Brain microvascular endothelial cell (primary cell): ENCODE data around the gene CCDC88C.
"Not testable (repeated sequence)": the region's sequence is repeated elsewhere in the genome, so short reads cannot be mapped to it uniquely, and the experiment has no call there.

Experiments used
- DNase-seq: peaks from one replicate; pipeline ENCODE4 v3.0.0-alpha.2; 2020
- H3K27ac ChIP-seq: fragments of 250-450 bp; sonication (Bioruptor Pico); 2 replicates; pipeline ENCODE4 v1.5.1; 2020; ENCODE audit warnings: mild to moderate bottlenecking, moderate library complexity
- H3K27me3 ChIP-seq: fragments of 250-450 bp; sonication (Bioruptor Pico); replicated peaks from 2 replicates; pipeline ENCODE4 v1.5.1; 2020; ENCODE audit warnings: mild to moderate bottlenecking
- H3K36me3 ChIP-seq: fragments of 250-450 bp; sonication (Bioruptor Pico); replicated peaks from 2 replicates; pipeline ENCODE4 v1.5.1; 2020; ENCODE audit warnings: mild to moderate bottlenecking
- H3K4me3 ChIP-seq: 2 replicates; pipeline ENCODE4 v1.5.1; 2011; ENCODE audit warnings: low read depth, mild to moderate bottlenecking, control low read depth, low read length, moderate library complexity
- in situ Hi-C: cut with HindIII; loops from 2 replicates; pipeline ENCODE4 v1.10.0; 2017; ENCODE audit warnings: low sequenced_read_pairs, low pct_ligation_motif_present
- TF ChIP-seq, protein P1 (sequence below): IDR thresholded peaks from 2 replicates; pipeline ENCODE4 v1.5.1; 2011; ENCODE audit warnings: low read depth, mild to moderate bottlenecking, moderate library complexity, low read length, control low read depth, inconsistent platforms; ENCODE audit errors: missing control alignments

Gene CCDC88C

DNA sequence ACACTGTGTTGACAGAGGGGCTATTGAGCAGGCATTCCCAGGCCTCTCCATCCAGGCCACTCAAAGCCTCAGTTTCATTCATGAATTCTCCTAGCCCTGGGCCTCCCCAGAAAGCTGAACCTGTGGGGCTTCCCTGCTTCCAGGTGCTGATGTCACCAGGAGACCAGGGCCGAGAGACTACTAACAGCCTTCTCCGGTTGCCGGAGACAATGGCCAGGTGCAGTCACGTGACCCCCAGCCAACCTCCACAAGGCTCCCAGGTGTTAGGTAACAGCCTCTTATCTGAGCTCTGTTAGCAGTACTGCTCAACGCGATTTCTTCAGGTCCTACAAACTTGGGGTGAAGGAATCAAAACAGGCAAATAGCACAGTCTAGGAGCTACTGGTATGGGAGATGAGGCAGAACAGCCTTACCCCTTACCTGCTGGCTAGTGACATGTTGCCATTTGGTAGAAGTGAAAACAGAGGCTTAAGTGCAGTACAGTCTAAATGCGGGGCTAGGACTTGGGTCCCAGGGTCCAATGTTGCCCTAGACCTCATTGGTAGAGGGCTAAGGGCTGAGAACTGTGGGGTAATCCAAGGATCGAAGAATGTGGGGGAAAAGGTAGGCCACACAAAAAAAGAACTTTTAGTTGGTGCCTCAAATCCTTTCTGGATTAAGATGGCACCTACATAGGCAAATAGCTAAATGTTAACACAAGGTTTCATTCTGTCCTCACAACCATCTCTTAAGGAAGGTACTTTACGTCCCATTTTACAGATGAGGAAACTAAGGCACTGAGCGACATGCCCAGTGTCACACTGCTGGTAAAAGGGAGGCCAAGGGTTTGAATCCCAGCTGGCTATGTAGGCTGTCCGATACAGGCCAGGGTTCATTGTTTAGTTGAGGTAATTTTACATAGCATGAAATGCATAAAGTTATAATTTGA lies 3.8 kb downstream of the CCDC88C start:
- no peak for DNase-seq
- no peak overlapping the region for H3K4me3 ChIP-seq
- no peaks in the 10 kb centered on the region for H3K27me3 ChIP-seq
- in situ Hi-C loops = no loop called here
- TF ChIP-seq, protein P1, sequence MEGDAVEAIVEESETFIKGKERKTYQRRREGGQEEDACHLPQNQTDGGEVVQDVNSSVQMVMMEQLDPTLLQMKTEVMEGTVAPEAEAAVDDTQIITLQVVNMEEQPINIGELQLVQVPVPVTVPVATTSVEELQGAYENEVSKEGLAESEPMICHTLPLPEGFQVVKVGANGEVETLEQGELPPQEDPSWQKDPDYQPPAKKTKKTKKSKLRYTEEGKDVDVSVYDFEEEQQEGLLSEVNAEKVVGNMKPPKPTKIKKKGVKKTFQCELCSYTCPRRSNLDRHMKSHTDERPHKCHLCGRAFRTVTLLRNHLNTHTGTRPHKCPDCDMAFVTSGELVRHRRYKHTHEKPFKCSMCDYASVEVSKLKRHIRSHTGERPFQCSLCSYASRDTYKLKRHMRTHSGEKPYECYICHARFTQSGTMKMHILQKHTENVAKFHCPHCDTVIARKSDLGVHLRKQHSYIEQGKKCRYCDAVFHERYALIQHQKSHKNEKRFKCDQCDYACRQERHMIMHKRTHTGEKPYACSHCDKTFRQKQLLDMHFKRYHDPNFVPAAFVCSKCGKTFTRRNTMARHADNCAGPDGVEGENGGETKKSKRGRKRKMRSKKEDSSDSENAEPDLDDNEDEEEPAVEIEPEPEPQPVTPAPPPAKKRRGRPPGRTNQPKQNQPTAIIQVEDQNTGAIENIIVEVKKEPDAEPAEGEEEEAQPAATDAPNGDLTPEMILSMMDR = no peak
- H3K27ac ChIP-seq = no peak overlapping the region
- no peaks in the 10 kb centered on the region for H3K36me3 ChIP-seq

DNA sequence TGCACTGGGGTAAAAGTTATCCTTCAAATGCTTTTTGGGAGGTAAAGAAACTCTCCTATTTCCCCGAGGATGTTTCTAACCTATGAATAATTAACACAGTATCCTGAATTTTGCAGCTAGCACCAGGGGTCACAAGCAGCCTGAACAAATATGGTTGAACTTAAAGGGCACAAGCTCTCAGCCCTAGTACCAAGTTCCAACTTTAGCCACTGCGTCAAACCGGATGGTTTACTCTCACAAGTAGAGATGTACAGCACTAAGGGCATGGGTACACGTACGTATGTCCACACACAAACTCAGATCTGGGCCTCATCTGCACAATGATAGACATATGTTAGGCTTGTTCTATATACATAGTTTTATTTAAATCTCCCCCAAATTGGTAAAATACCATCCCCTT lies 4.7 kb downstream of the CCDC88C start:
- Histone ChIP-seq H3K4me3 (no peak overlapping the region), H3K27me3 (no peaks in the 10 kb centered on the region), H3K36me3 (no peaks in the 10 kb centered on the region), H3K27ac (no peak overlapping the region)
- DNase-seq = no peak
- in situ Hi-C loops = no loop called here
- TF ChIP-seq, protein P1 = no peak

DNA sequence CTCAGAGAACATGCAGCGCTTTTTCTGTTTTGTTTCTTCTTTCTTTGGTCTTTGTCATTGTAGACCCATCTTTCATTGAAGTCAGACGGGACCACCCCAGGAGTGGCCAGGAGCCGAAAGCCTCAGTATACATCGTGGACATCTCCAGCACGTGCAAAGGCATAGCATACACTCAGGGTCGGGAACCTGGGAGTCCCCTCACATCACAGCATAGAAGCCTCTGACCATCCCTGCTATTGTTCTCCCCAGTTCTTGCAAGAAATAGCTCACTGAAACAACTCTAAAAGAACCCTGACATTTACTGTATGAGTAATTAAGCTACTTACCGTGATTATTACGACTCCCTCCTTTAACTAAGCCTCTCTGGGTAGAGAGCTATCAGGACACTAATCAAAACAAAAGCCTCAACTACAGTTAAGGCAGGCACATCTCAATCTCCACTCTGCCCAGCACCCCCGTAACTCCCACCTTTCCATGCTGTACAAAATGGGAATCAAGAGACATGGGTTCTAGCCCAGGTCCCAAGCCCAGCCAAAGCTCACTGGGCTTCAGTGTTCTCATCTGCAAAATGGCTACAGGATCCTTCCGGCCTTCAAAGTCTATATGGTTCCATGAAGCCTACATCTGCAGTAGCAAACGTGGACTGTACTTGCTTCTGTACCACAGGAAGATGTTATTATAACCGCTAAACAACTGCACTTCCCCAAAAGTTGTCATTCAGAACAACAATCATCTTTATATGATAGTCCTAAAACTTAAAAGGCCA lies 6.7 kb downstream of the CCDC88C start:
- Histone ChIP-seq H3K4me3 (no peak overlapping the region), H3K36me3 (no peaks in the 10 kb centered on the region), H3K27ac (no peak overlapping the region), H3K27me3 (no peaks in the 10 kb centered on the region)
- in situ Hi-C loops = no loop called here
- no peak for DNase-seq
- TF ChIP-seq, protein P1 = no peak

DNA sequence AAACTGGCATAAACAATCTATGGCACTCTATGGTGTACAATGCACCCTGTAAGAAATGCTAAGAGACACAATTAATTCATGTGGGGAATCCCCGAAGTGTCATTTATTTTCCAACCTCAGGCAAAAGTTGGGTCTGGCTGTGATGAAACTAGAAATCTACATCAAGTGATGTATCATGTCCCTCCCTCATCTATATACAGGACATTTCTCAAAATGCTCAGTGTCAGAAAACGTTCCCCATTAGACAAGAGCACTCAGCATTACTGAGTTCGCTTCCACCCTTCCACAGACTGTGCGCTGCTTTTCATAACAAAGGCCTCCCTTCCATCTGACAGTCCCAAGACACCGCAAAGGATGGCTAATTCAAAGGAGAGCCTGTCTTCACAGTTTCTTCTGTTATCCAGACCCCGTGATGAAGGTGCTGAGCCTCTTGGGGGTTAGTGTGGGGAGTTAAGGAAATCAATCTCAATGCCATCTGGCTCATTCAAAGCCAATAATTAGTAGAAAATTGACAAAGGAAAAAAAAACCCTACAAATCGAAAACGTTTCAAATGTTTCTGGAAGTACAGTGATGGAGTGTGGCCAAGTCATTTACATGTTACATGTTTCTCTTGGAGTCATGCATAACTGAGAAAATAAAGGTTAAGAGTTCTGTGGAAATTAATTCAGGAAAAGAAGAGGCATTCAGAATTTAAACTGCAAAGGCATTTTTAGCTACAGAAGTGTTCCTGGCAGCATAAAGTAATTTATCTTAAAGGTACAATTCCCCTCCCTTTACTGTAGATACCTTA lies 7.5 kb downstream of the CCDC88C start:
- DNase-seq = no peak
- Histone ChIP-seq H3K4me3 (no peak overlapping the region), H3K27ac (no peak overlapping the region), H3K36me3 (no peaks in the 10 kb centered on the region), H3K27me3 (no peaks in the 10 kb centered on the region)
- in situ Hi-C loops = no loop called here
- TF ChIP-seq, protein P1 = no peak

DNA sequence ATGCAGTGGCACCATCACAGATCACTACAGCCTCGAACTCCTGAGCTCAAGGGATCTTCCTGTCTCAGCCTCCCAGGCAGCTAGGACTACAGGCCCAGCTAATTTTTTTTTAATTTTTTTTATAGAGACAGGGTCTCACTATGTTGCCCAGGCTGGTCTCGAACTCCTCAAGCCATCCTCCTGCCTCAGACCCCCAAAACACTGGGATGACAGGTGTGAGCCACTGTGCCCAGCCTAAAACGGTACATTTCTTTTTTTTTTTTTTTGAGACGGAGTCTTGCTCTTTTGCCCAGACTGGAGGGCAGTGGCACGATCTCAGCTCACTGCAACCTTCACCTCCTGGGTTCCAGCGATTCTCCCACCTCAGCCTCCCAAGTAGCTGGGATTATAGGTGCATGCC lies 8.4 kb downstream of the CCDC88C start:
- H3K27ac ChIP-seq, H3K36me3 ChIP-seq, in situ Hi-C loops, H3K27me3 ChIP-seq, DNase-seq, H3K4me3 ChIP-seq: not testable (repeated sequence)

DNA sequence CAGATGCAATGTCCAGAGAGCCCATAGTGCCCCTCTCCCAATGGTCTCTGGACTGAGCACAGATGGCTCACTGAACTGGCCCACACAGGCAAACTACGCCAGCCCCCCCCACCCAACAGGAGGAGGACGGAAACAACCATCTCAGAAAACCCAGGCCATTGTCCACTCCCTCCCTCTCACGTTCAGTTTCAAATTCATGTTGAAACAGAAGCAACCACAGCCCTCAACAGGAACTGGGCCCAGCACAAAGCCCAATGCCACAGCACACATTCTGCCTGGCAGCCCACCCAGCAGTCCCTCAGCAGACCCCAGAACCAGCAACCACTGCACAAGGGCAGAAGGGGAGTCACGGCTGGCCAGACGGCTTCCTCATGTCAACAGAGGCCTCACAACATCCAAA lies 10.6 kb downstream of the CCDC88C start:
- Histone ChIP-seq H3K27me3 (no peaks in the 10 kb centered on the region), H3K27ac (no peak overlapping the region), H3K4me3 (no peak overlapping the region), H3K36me3 (no peaks in the 10 kb centered on the region)
- in situ Hi-C loops = no loop called here
- TF ChIP-seq, protein P1 = no peak
- DNase-seq = no peak
